SK-N-MC (cell line): ENCODE results near the gene AURKAIP1.

Experiments used
- EZH2 ChIP-seq: fragments of 200-600 bp; sonication (generic); IDR thresholded peaks from one replicate; pipeline ENCODE4 v1.6.1; 2017; ENCODE audit warnings: antibody characterized with exemption
- POLR2AphosphoS5 ChIP-seq: IDR thresholded peaks from 2 replicates; pipeline ENCODE4 v1.6.1; 2012; ENCODE audit warnings: mild to moderate bottlenecking, low read depth, low read length, borderline replicate concordance

DNA sequence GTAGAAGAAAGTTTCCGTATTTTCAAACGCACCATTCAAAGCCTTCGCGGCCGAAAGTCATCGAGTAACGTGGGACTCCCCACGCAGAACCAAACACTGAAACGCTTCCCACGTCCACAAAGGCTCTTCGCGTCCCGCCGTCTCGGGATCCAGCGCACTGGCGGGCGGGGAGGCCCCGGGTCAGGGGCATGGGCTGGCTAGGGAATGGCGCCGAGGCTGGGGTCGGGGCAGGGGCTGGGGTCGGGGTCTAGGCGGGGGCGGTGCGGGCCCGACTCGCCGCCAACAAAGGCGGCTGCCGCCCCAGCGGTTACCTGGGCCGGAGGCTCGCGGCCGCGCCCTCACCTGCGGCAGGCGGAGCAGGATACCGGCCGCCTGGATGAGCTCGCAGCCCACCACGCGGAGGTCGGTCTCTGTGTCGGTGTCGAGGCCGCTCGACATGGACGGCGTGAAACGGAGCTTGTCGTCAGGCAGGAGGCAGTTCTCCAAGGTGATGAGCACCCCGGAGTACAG is 23.7 kb upstream of the AURKAIP1 start:
- TF ChIP-seq POLR2AphosphoS5 (no peak), EZH2 (no peak)
